ENCODE data around the gene EDEM1. TPM values are rescaled to one million over a fixed set of nuclear protein-coding genes. Genes with fewer than 3 reads are reported as not detected.

Gene EDEM1
- total and polyA plus RNA-seq, 10 of the 15 experiments (the other 5 are each of a cell fraction or from before 2014, with no cell fraction given), result 18.9 to 138 (median 57.5) TPM

DNA sequence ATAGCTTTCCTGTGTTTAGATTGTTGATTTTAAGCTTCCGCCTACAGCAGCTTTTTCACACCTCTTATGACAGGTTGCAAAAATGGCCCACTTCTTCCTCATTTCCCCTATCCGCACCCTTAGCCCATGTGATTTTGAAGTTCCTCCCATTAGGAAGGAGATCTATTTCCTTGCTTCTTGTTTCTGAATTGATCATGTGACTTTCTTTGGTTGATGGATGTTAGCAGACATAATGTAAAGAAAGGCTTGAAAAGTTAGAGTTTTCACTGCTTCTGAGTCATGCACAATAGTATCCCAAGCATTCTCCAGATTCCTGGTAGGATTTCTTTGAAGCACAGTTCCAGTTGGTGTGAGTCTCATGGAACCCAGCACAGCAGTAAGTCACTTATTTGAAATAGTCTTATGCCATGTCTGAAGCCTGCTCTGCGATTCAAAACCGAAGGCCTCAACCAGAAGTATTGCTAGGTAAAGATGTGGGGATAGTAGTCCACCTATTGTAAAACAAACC is 76.6 kb downstream of the EDEM1 start:
- ATAC-seq (no peak), DNase-seq (ENCODE audit: low read depth, low spot score) (no peak), FAIRE-seq (no peak)
- RAD21 ChIA-PET (ENCODE audit: unreplicated experiment), result interaction anchor here (1.3 kb wide), 1 partner anchor 34 kb away, joined by 3 read pairs; no protein-coding TSS in a partner anchor
- Histone ChIP-seq H3K9ac (ENCODE audit: control insufficient read depth, insufficient read depth, low read length) (no peak overlapping the region), H3K79me2 (ENCODE audit: control insufficient read depth, insufficient read depth, low read length) (no peaks in the 10 kb centered on the region), H3K9me3 (replicated peaks; ENCODE audit: control insufficient read depth, insufficient read depth, low read length) (no peaks in the 10 kb centered on the region), H3K27ac (ENCODE audit: control insufficient read depth, insufficient read depth) (no peak overlapping the region), H3K36me3 (ENCODE audit: control insufficient read depth in 2 of 2, insufficient read depth in 2 of 2, low read length in 1 of 2) (no peaks in the 10 kb centered on the region), H3K4me2 (ENCODE audit: control insufficient read depth, insufficient read depth) (no peak overlapping the region), H3K4me3 (no peak overlapping the region), H2AFZ (ENCODE audit: control insufficient read depth, low read depth, low read length) (no peak overlapping the region), H3K27me3 (replicated peaks in 1 of 2; ENCODE audit: control insufficient read depth in 2 of 2, insufficient read depth in 2 of 2, low read length in 1 of 2) (no peaks in the 10 kb centered on the region), H3K4me1 (ENCODE audit: control insufficient read depth, insufficient read depth, low read length) (no peaks in the 10 kb centered on the region), H4K20me1 (ENCODE audit: control insufficient read depth, insufficient read depth) (no peaks in the 10 kb centered on the region)
- CTCF ChIA-PET, result interaction anchor here (0.6 kb wide), 1 partner anchor 87 kb away, joined by 3 read pairs; no protein-coding TSS in a partner anchor
- WGBS (ENCODE audit: insufficient coverage, insufficient replicate concordance, low lambda C conversion rate, missing lambda C conversion rate), result 95% methylated on average over 4 of the region's 4 CpGs
- BruUV-seq (replicated peaks), result no TSS peak
- intact Hi-C loops (cut with micrococcal nuclease; ENCODE audit: unreplicated experiment), result no loop called here
- in situ Hi-C loops (cut with MboI), result no loop called here
- TF ChIP-seq BACH1 (IDR thresholded peaks at IDR 0.05; ENCODE audit: borderline replicate concordance) (no peak), POU2F2 (IDR thresholded peaks at IDR 0.05; ENCODE audit: borderline replicate concordance, low read depth, low read length) (no peak), IKZF1 (conservative IDR thresholded peaks at IDR 0.05) (no peak), WRNIP1 (IDR thresholded peaks at IDR 0.05; ENCODE audit: borderline replicate concordance, low read depth, low read length) (no peak), SMC3 (IDR thresholded peaks at IDR 0.05; ENCODE audit: borderline replicate concordance, low read length) (no peak), HCFC1 (IDR thresholded peaks at IDR 0.05; ENCODE audit: low read length) (no peak), STAT3 (IDR thresholded peaks at IDR 0.05; ENCODE audit: low read depth, low read length) (no peak), CREM (IDR thresholded peaks at IDR 0.05; ENCODE audit: low read depth) (no peak), RUNX3 (IDR thresholded peaks at IDR 0.05; ENCODE audit: low read length) (no peak), CHD1 (IDR thresholded peaks at IDR 0.05; ENCODE audit: low read depth, low read length) (no peak), MEF2A (IDR thresholded peaks at IDR 0.05; ENCODE audit: insufficient read depth, low read depth, low read length) (no peak), HDAC2 (IDR thresholded peaks at IDR 0.05) (no peak)
- TF ChIP-seq, protein P1, sequence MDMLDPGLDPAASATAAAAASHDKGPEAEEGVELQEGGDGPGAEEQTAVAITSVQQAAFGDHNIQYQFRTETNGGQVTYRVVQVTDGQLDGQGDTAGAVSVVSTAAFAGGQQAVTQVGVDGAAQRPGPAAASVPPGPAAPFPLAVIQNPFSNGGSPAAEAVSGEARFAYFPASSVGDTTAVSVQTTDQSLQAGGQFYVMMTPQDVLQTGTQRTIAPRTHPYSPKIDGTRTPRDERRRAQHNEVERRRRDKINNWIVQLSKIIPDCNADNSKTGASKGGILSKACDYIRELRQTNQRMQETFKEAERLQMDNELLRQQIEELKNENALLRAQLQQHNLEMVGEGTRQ (IDR thresholded peaks at IDR 0.05; ENCODE audit: borderline replicate concordance, low read depth, low read length), result no peak
- POLR2A ChIA-PET, result no interaction called here
- SMC1A ChIA-PET (ENCODE audit: uncharacterized antibody, unreplicated experiment), result interaction anchor here (1.0 to 1.3 kb wide), 2 partner anchors 10 to 37 kb away, joined by 3 read pairs; no protein-coding TSS in a partner anchor

Data from GM12878 (cell line).